Measurements from ENCODE around the gene CRYM. TPM values are rescaled to one million over a fixed set of nuclear protein-coding genes. Genes with fewer than 3 reads are reported as not detected.

The CRYM gene
- polyA plus RNA-seq, 3 donors: not detected

- no peaks in the 10 kb centered on the region for H4K20me1 ChIP-seq (ENCODE audit: insufficient read depth, low read length)
- H3K27ac ChIP-seq (ENCODE audit: low read depth in 1 of 2, low read length in 2 of 2): no peak overlapping the region
- WGBS (ENCODE audit: insufficient coverage): 40% methylated on average over 1 of the region's 2 CpGs
- Mint-ChIP-seq H3K27ac (no peak overlapping the region), H3K27me3 (ENCODE audit: low read depth in 3 of 3) (peaks cover 6 to 17% (median 14%) of the 10 kb centered on the region in 3 donors), H3K36me3 (no peaks in the 10 kb centered on the region), H3K4me1 (no peaks in the 10 kb centered on the region), H3K4me3 (no peak overlapping the region), H3K9me3 (peaks cover 0 to 3% (median 0%) of the 10 kb centered on the region in 7 donors)
- H3K4me3 ChIP-seq (replicated peaks in 1 of 3; ENCODE audit: low read depth in 2 of 3, low read length in 3 of 3): no peak overlapping the region
- no peaks in the 10 kb centered on the region for H3K79me2 ChIP-seq (ENCODE audit: insufficient read depth, low read length)
- H3K36me3 ChIP-seq (replicated peaks in 1 of 2; ENCODE audit: control insufficient read depth in 1 of 2, insufficient read depth in 2 of 2, low read length in 2 of 2): no peaks in the 10 kb centered on the region
- peaks cover 16 to 17% of the 10 kb centered on the region in 2 donors for H3K27me3 ChIP-seq (ENCODE audit: control insufficient read depth in 2 of 2, insufficient read depth in 2 of 2, low read length in 2 of 2)
- intact Hi-C loops (cut with micrococcal nuclease): no loop called here
- H3K9me3 ChIP-seq (replicated peaks in 1 of 2; ENCODE audit: control insufficient read depth in 1 of 2, insufficient read depth in 1 of 2, low read length in 2 of 2): no peaks in the 10 kb centered on the region
- no peak overlapping the region for H3K4me2 ChIP-seq (replicated peaks; ENCODE audit: extremely low read depth, low read length, poor library complexity, severe bottlenecking)
- no peak overlapping the region for H3K9ac ChIP-seq (ENCODE audit: insufficient read depth, low read length, poor library complexity, severe bottlenecking)
- DNase-seq: no peak
- no peak for TF ChIP-seq CTCF (IDR thresholded peaks at IDR 0.05)
- no peaks in the 10 kb centered on the region for H3K4me1 ChIP-seq (ENCODE audit: control insufficient read depth in 1 of 2, insufficient read depth in 2 of 2, low read length in 2 of 2)
- no peak overlapping the region for H2AFZ ChIP-seq (ENCODE audit: insufficient read depth, low read depth, low read length, poor library complexity, severe bottlenecking)
These were observed 5.8 kb downstream of the CRYM start for GRCh38 chr16:21272253-21272652.

- Histone ChIP-seq H3K9ac (ENCODE audit: insufficient read depth, low read length, poor library complexity, severe bottlenecking) (no peak overlapping the region), H3K27ac (ENCODE audit: low read depth in 1 of 2, low read length in 2 of 2) (no peak overlapping the region), H2AFZ (ENCODE audit: insufficient read depth, low read depth, low read length, poor library complexity, severe bottlenecking) (no peak overlapping the region), H3K79me2 (ENCODE audit: insufficient read depth, low read length) (no peaks in the 10 kb centered on the region), H3K9me3 (replicated peaks in 1 of 2; ENCODE audit: control insufficient read depth in 1 of 2, insufficient read depth in 1 of 2, low read length in 2 of 2) (no peaks in the 10 kb centered on the region), H3K4me1 (ENCODE audit: control insufficient read depth in 1 of 2, insufficient read depth in 2 of 2, low read length in 2 of 2) (no peaks in the 10 kb centered on the region), H3K36me3 (replicated peaks in 1 of 2; ENCODE audit: control insufficient read depth in 1 of 2, insufficient read depth in 2 of 2, low read length in 2 of 2) (no peaks in the 10 kb centered on the region), H3K4me2 (replicated peaks; ENCODE audit: extremely low read depth, low read length, poor library complexity, severe bottlenecking) (no peak overlapping the region), H3K4me3 (replicated peaks in 1 of 3; ENCODE audit: low read depth in 2 of 3, low read length in 3 of 3) (no peak overlapping the region), H4K20me1 (ENCODE audit: insufficient read depth, low read length) (no peaks in the 10 kb centered on the region), H3K27me3 (ENCODE audit: control insufficient read depth in 2 of 2, insufficient read depth in 2 of 2, low read length in 2 of 2) (no peaks in the 10 kb centered on the region)
- no peak overlapping the region for H3K4me3 Mint-ChIP-seq
- DNase-seq: no peak
- intact Hi-C loops (cut with micrococcal nuclease): no loop called here
- 98% methylated on average over 5 of the region's 9 CpGs for WGBS (ENCODE audit: insufficient coverage)
- no peak for TF ChIP-seq CTCF (IDR thresholded peaks at IDR 0.05)
- H3K9me3 Mint-ChIP-seq: peaks cover 0 to 1% (median 0%) of the 10 kb centered on the region in 7 donors
- no peaks in the 10 kb centered on the region for H3K4me1 Mint-ChIP-seq
- no peaks in the 10 kb centered on the region for H3K36me3 Mint-ChIP-seq
- H3K27ac Mint-ChIP-seq: no peak overlapping the region
- H3K27me3 Mint-ChIP-seq (ENCODE audit: low read depth in 3 of 3): peaks cover 0 to 3% (median 3%) of the 10 kb centered on the region in 3 donors
These were observed 9.9 kb downstream of the CRYM start for GRCh38 chr16:21268236-21268635.
